Activated CD4-positive, CD25-positive, alpha-beta regulatory T cell treated with anti-CD3 and anti-CD28 coated beads, Interleukin-2, amount 50 U/mL, for 72 hours (primary cell): ENCODE data around the gene RAD51B.
"Not testable (repeated sequence)": the region's sequence is repeated elsewhere in the genome, so short reads cannot be mapped to it uniquely, and the experiment has no call there.

Experiments used
- DNase-seq: peaks from one replicate; pipeline ENCODE4 v3.0.0; 2021

The RAD51B gene

DNA sequence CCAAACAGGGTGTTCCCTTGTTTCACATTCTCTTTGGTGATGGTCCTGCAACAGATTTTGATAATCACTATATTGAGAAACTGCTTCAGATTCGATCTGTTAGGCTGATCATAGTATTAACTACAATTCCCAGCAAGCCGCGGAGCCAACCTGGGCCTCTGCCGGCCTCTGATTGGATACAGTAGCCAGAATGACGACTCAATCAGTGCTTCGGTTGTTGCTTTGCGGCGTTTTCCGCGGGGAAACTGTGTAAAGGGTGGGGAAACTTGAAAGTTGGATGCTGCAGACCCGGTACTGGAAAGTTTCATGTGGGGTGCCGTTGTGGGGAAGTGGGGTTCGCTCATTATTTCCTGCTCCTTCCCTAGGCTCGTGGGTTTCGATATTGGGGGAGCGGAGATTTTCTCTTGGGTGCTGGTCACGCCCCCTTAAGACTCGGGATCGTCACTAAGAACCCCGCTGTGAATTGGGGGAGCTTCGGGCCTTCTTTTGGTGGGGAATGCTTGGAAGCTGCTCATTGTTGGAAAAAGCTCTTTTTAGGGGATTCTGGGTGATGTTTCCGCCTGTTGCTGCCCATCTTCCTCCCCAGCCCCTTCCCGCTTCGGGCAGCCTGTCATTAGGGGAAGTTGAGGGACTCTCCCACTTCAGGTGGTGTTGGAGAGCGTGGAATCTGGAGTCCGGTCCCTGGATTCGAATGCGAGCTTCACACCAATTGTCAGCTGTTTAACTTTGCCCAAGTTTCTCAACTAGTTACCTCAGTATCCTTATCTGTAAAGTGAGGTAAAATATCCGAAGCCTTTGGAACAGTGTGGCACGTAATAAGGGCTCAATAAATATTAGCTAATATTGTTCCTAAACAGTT lies at the start of gene RAD51B:
Gene RAD51B, plus strand, starts transcription at position 217 of the 859 bp plus-strand sequence.
- DNase-seq = peak; percentile 78

DNA sequence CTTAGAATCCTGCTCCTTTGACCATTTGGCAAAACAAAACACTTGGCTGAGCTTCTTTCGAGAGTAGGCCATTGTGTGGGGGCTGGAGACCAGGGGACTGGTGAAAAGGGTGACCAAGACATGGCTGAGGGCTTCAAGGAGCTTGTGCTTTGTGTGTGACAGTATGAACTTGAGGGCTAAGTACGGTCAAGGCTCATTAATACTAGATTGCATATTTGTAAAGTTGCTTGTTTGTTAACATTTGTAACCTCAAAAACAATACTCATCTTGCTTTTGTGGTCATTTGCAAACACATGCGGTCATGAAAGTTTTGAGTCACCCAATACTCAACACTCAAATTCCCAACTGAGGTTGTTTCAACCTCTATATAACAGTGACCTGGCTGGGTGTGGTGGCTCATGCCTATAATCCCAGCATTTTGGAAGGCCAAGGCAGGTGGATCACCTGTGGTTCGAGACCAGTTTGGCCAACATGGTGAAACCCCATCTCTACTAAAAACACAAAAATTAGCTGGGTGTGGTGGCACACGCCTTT lies 45.7 kb upstream of the RAD51B start:
- DNase-seq = no peak

DNA sequence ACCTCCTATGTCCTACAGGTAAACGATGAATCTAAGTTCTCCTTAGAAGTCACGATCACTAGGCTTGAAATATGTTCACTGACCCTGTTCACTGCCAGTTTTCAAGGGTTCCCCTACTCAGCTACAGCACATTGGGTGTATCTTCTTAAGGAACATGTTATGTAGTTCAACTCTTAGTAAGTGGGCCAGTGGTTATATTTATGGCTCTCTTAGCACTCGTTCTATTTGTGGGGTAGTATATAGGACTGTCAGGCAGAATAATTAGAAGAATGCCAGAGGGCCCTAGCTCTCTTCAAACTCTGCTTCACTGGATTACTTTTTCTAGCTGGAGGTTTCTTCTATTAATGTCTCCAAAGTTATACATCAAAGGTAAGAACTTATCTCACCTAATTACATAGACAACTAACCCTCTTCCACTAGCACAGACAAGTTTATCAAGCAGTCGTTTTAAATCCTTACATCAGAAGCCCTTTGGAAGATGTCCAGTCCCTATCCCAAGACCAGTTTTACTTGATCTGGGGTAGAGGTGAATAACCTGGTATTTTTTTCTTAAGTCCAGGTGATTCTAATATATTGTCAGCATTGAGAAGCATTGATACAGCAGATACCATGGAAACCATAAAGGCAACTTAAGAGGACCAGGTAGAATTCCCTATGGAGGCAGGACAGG lies 42.8 kb upstream of the RAD51B start:
- DNase-seq = no peak

DNA sequence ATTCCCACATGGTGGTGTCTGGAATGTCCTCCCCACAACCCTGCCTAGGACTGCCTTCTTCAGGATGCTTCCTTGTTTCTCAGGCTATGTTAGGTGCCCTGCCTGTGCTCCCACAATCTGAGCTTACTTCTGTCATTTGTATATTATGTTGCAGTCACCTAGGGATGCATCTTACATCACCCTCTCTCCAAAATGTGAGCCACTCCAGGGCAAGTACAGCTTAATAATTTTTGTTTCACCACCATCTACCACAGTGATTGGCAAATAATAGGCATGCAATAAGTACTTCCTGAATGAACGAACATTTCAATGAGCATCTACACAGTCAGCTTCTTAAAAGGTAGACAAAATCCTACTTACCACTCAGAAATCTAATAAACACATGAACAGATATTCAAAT lies 40.8 kb upstream of the RAD51B start:
- DNase-seq = no peak

DNA sequence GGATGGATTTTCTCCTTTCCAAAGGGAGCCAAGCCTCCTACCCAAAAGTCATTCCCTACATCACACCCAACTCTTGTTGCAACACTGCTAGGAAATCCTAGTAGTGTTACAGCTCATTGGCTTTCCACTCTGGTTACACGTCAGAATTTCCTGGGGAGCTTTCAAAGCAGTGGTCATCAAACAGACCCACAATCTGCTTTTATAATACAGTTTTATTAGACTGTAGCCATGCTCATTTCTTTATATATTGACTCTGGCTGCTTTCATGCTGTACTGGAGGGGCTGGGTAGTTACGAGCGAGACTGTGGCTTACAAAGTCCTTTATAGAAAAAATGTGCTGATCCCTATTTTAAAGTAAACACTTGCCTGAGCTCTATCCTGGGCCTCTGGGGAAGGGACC lies 37.5 kb upstream of the RAD51B start:
- no peak for DNase-seq

DNA sequence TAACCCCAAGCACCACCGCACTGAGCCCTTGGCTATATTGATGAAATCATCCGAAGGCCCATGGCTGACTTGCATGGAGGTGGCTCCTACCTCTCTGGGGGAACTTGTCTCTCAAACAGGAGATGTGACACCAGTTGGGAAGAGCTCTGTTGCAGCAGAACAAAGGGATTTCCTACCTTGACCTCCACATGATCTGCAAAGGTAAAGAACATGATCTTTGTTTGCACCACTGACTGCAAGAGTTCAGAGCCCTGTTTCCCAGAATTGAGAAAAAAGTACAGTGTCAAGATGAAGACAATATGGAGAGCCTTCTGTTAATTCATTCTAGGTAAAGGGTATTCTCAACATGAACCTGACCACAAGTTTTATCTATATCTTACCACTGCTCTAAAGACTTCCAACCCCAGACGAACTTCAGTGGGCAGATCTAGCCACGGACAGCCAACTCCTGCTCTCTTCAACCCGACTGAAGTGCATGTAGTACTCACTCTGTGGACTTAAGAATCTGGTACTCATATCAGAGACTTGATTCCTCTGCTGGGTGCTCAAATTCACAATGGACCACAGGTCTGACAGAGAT lies 35.2 kb upstream of the RAD51B start:
- no peak for DNase-seq

DNA sequence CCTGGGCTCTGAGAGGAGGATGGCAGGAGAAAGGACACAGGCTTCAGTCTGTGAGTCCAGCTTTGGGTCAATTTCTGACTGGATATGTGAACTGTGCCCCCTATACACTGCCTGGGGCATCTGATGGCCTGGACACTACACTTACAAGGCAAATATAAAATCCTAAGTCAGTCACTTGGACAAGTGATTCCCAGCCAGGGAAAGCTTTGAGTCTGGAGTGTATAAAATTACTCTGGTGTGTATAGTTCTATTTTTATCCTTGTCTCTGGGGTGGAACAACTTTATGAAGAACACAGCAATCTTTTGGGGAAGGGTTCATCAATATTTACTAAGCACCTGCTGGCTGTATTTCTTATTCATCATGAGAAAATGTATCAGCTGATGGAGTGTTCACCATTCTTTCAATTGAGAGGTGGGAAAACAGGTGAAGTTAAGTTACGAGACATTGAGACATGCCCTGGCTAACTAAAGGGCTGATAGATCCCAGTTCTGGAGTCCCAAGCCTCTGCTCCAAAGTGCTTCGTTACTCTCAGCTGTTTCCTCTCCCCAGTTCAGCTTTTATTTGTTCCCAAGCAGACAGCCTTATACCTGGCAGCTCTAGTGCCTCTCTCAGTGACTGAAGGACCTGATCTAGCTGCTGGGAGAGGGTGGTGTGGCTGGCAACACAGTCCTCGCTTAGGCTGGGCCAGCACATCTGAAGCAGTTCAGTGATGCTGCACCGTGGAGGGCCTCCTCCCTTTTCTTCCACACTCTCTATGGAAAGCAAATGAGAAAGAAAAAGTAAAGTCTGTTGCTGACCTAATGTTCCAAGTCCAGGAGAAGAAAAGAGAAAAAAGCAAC lies 34.1 kb upstream of the RAD51B start:
- DNase-seq = no peak

DNA sequence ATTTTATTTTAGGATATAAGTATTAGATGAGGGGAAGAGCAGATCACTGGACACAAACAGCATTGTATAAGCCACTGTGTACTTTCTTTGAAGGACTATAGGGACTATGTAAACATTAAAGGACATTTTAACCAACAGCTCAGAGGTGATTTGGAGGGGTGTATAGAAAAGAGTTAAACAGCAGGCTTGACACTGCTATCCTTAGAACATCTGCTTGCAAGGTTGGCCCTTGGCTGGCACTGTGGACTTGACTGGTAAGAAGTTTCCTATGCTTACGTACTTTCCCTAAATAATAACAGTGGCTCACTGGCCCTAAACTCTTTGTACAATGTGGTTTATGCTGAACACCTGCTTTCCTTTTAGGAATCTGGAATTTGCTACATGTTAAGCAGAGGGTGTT lies 31.9 kb upstream of the RAD51B start:
- no peak for DNase-seq

DNA sequence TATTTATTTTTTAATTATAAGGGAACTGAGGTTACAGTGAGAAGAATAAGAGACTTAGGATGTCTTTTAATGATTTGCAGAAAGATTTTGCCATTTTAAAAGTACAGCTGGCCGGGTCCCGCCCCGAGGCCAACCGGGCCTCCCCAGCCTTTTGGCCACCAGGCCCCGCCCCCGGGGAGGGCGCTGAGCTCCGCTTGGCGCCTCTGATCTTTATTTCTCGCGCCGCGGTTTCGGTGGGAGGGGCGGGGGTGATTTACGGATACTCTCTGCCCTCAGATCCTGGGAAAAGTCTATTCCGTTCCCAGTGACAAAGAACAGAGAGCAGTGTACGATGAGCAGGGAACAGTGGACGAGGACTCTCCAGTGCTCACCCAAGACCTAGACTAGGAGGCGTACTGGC lies 20.8 kb upstream of the RAD51B start:
- DNase-seq = no peak

DNA sequence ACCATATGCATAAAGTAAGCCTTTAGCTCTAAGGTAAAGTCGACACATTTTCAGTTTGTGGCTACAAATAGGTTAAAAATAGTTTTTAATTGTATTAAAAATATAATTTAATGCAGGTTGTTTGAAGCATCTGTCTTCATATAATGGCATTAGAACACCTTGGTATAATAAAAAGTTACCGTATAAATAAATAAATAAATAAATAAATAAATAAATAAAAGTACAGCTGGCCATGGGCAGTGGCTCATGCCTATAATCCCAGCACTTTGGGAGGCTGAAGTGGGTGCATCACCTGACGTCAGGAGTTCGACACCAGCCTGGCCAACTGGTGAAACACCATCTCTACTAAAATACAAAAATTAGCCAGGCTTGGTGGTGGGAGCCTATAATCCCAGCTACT lies 18.8 kb upstream of the RAD51B start:
- DNase-seq = no peak

DNA sequence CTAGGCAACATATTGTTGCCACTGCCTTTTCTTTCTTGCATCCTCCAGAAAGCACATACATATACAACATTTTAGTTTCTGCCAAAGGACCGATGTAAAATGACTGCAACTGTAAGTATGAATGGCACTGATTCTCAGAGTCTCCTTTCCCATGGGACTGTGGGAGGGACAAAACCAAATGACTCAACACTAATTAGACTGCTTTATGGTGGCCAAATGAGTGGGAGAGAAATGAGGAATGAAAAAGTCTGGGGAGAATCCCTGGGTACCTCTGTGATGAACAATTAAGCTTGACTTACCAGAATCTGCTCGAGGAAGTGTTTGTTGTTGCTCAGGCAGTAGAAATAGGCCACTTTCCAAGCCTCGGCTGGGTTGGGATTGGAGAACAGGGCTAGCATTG lies 13.3 kb upstream of the RAD51B start:
- no peak for DNase-seq

DNA sequence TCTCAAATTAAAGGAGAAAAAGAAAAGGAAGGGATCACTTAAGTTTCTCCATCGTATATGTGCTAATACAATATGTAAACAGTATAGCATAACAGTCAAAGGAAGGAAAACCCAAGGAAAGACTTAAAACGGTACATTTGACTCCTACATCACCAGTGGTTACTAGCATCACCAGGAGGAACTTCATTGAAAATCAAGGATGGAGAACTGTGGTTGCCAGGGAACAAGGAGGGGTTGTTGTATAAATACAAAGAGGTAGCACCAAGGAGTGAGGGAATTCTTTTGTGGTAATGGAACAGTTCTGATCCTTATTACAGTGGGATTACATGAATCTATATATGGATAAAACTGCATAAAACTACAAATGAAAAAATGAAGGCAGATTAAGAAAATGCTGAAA lies 4.8 kb upstream of the RAD51B start:
- DNase-seq = no peak

DNA sequence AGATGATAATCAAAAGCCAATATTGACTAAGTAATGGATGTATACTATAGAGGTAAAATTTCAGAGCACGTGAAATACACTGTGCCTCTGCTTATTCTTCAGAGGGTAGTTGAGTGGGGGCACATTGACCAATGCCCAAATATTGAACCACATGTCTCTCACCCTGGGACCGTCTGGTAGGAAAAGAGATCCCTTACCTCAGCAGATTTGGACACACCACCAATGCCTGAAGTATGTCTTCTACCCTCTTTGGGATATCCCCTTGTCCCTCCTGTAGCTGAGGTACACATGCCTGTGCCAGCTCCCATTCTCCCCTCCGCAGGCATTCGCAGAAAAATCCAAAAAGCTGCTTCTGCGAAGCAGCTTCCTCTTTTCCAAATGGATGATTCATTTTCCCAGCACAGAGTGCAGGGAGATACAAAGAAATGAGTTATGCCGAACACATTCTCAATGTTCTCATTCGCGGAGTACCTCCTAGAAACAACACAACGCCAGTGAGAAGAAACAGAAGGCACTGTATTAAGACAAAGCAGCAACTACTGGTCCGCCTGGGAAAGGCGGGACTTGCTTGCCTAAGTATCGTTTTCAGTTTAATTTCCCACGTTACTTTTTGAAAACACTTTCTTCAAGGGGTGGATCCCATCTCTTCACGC lies 3.9 kb upstream of the RAD51B start:
- no peak for DNase-seq

DNA sequence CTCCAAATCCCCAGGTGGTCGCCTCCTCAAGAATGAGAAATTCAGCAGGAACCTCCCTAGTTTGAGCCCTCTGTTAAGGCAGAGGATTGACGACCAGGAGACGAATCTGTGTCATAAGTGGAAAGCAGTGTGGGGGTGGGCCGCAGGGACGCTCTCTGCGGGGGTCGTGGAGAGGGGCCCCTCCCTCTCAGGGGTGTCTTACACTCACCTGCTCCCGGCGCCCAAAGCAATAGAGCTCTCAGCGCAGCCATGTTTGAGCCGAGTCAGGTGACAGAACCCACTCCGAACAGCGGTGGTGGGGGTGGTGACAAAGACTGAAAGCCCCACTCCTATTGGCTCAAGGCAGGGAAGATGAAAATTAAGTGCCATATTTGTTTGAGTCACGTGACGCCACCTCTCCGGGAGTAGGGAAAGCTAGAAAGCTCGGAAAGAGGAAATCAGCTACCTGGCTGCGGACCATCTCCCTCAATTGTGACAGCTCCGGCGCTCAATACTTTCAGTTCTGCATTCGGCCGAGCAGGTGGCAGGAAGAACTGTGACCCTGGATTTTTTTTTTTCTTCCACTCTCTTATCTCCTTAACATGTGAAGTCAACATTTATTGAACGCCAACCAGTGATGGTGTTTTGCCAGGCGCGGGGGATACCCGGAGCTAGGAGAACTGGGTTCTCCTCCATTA lies 3.1 kb upstream of the RAD51B start, which contains the start of gene ZFYVE26:
Gene ZFYVE26, minus strand, starts transcription at position 265 of the 677 bp plus-strand sequence. CDS start 627 bp downstream, outside the sequence.
- DNase-seq = peak; percentile 82

DNA sequence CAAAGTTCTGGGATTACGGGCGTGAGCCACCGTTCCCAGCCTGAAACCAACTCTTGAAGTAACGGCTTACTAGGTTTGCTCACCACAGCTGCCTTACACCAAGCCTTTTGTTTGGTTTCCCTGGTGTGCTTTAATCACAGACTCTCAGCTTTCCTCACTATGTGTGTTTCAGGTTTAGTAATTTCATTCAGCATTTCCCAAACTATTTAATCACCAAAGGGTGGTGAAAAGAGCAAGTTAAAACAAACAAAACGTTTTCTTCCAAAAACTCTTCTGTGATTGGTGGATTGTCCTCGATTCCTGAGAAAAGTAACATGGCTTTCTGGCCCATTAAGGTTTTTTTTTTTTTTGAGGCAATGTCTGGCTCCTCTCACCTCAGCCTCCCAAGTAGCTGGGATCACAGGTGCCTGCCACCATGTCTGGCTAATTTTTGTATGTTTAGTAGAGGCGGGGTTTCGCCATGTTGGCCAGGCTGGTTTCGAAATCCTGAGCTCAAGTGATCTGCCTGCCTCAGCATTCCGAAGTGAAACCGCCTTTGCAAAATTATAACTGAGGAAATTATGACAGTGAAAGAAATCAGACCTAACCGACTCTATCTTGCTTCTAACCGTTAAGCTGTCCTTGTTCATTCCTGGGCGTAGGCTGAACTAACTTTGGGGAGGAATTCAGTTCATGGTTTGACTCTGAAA lies 1.7 kb upstream of the RAD51B start:
- DNase-seq = no peak

DNA sequence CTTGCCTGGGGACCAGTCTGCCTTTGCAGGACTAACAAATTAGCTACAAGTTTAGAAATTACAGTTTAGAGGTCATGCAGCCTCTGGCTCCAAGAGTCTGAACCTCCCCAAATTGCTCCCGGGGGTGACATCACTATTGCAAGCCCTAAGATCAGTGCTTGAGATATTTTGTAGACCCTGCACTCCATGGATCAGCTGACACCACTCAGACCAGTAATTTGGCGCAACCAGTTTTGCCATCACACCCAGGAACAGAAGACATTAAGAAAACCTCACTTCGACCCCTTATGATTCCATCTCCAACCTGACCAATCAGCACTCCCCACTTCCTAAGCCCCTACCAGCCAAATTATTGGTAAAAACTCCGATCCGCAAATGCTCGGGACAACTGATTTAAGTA lies 1.1 kb upstream of the RAD51B start:
- not testable (repeated sequence) for DNase-seq

DNA sequence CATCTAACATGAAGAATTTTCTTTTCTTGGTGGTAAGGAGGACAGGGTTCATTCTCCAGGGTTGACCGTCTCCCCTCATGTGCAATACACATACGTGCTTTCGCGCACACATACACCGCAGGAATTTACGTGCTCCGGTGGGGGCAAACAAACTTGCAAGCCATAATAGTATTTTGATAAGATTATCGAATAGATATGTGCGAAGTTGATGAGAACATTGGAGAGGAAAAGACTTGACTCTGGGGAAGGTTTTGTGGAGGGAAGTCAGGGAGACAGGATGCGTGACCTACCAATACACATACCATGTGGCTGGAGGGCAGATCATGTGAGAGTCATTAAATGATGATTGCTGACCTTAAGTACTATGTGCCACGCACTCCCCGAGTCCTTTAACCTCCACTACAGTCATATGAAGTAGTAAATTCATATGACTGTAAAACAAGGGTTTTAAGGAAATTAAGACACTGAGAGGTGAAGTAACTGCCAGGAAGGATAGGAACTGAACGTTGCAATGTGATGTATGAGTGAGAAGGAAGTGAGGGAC lies 921 bp downstream of the RAD51B start:
- no peak for DNase-seq

DNA sequence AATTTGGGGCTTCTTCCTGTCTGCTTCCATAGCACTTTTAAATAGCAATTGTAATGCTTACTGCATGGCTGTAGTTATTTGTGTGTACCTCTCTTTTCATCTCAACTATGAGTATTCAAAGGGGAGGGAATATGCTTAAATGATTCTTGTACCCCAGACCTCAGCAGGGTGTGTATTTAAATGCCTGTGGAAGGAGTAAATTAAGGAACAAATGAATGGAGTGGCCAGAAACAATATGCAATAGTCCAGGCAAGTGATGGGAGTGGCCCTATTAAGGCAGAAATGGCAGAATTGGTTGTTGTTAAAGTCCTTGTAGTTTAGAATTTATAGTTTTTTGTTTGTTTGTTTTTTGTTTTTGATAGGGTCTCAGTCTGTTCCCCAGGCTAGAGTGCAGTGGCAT lies 1.5 kb downstream of the RAD51B start:
- DNase-seq = no peak

DNA sequence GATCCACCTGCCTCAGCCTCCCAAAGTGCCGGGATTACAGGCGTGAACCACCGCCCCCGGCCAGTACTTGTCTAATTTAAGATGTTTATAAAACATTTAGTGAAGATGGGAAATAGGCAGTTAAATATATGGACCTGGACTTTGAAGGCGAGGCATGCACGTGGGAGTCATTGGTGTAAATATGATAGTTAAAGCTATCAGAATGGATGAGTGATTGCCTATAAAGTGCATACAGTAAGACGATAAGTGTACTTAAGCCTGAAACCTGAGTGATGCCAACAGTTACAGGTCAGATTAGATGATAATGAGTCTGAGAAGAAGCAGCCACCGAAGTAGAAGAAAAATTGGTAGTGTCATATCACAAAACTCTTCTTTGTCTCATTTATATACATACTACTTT lies 11.5 kb downstream of the RAD51B start:
- DNase-seq = no peak

DNA sequence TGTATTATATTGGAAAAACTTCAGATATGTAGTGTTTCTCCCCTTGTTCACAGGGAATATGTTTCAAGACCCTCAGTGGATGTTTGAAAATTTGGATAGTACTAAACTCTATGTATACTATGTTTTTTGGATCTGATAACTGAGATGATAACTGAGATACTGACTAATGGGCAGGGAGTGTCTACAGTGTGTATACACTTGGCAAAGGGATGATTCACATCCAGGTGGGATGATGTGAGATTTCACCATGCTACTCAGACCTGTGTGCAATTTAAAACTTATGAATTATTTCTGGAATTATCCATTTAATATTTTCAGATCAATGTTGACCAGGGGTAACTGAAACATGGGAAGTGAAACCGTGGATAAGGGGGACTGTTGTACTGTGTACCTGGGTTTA lies 13.8 kb downstream of the RAD51B start:
- DNase-seq = no peak

DNA sequence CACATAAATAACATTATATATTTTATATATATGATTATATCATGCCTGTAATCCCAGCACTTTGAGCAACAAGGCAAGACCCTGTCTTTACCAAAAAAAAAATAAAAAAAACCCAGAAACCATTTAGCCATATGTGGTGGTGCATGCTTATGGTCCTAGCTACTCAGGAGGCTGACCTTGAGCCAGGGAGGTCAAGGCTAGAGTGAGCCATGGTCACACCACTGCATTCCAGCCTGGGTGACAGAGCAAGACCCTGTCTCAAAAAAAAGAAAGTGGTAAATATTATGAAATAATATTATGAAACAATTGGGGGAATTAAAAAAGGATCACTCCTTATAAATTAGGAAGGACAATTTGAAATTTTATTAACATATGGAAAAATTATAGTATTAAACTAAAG lies 16.0 kb downstream of the RAD51B start:
- no peak for DNase-seq
